Non-pigmented ciliary epithelial cell (primary cell): ENCODE data around the gene CABS1.

Source experiments
- DNase-seq: peaks from one replicate; pipeline ENCODE4 v3.0.0-alpha.2; 2010; ENCODE audit warnings: low read depth

The CABS1 gene

DNA sequence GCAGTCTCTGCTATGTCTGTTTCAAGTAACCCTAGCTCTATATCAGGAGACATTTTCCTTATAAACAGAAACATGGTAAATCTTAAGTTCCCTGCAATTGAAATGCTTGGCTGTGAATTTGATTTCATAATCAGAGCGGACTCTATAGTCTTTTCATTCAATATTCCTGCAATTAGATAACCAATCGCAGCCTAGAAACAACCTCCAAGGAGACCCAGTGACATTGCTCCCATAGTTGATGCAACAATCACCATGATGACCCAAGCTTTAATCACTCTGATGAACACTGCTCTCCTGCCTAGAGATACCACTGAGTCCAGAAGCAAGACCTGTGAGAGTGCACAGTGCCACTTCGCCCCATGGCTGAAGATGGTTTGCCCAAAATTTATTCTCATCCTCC lies at the start of gene CABS1:
Gene CABS1 (plus strand): TSS at position 301 of the 400 bp plus-strand sequence. CDS start 59 bp downstream, at position 360.
- DNase-seq = no peak

GRCh38 chr4:70288651-70289050 lies 46.1 kb upstream of the CABS1 start:
- no peak for DNase-seq

GRCh38 chr4:70291341-70291740 lies 43.4 kb upstream of the CABS1 start:
- no peak for DNase-seq

GRCh38 chr4:70297576-70297975 lies 37.2 kb upstream of the CABS1 start:
- no peak for DNase-seq

- no peak for DNase-seq
Observed at GRCh38 chr4:70298051-70298450, 36.7 kb upstream of the CABS1 start.

DNA sequence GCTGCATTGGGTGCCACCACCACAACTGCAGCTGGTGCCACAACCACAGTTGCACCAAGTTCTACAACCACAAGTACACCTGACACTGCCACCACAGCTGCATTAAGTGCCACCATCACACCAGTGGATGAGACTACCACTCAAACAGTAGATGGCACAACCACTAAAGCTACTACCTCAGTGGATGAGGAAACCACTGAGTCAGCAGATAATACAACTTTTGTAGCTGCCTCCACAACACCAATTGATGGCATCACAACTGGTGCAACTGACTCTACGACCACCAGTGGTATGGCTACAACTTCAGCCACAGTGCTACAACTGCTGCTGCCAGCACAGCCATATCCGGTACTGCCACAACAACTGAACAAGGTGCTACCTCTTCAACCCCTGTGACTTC lies 35.1 kb upstream of the CABS1 start:
- DNase-seq = no peak

DNA sequence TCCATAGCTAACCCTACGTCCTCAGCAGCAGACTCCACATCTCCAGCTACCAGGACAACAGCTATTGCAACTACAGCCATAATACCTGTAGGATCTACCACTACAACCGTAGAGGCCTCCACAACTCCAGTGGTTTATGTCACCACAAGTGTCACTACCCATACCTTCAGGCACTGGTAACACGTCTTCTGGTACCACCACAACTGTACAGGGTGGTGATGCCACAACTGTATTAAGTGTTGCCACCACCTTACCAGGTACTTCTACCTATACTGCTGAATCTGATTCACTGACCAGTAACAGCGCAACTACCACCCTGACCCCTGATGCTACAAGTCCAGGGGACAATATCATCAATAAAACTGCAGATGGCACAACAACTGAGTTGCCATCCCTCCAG lies 34.6 kb upstream of the CABS1 start:
- no peak for DNase-seq

- no peak for DNase-seq
Observed at GRCh38 chr4:70303090-70303489, 31.7 kb upstream of the CABS1 start.

GRCh38 chr4:70305601-70306000 lies 29.2 kb upstream of the CABS1 start:
- no peak for DNase-seq

DNA sequence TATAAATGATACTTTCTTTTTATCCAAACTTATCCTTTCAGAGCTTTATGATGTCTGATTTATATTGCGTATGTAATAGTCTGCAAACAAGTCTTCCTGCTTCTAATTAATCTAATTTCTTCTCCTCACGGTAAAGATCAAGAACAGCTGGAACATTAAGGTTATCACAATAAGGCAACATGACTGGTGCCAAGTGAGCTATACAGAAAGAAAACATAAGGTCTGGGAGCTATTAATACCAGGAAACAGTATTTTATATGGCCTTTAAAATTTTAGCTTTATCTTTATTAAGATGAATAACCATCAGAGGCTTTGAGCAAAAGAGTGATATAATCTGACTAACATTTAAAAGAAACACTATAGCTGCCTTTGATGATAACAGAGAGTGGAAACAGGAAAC lies 28.7 kb upstream of the CABS1 start:
- DNase-seq = no peak

DNA sequence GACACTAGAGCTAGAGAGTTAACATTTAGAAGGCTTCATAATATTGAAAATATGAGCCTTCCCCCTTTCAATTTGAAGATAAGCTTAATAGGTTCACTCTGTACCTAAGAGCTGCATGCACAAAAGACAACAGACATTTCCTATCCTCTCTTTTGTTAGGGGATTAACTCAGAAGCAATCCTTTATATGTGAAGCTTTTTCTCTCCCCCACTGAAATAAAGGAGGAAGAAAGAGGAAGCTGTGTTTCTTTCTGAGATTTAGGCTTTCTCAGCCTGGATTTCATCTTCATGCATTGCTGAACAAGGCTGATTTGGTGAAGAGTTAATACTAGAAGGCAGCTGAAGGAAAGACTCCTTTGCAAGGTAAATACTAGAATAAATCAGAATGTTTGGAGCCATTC lies 21.0 kb upstream of the CABS1 start:
- no peak for DNase-seq

DNA sequence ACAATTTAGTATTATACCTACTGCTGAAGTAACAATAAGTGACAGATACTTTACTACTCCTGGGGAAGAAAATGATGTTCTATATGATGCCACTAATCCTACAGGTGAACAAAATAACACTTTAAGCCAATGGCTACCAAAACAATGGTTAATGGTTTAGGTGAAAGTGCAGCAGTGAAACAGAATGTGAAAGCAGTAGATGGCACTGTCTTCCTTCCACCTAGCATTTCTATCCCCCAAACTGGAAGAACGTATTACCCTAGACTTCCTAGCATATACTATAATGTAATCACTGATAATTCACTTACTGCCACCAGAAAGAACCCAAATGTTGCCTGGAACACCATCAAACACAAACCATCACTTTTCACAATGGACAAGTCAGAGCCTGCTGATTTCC lies 18.9 kb upstream of the CABS1 start:
- DNase-seq = no peak

- no peak for DNase-seq
Observed at GRCh38 chr4:70326052-70326451, 8.7 kb upstream of the CABS1 start.

DNA sequence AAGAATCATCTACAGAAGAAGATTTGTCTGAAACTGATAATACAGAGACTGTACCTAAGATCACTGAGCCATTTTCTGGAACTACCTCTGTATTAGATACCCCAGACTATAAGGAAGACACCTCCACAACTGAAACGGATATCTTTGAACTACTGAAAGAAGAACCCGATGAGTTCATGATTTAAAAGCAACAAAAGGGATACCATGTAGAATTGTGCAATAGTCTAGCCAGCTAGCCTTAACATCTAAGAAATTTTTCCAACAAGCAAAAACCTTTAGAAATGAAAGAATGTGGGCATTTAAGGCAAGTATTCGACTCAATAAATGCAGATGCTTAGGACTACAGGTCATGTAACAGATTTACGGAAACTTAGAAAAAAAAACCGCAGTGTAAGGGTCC lies 1.3 kb downstream of the CABS1 start:
- DNase-seq = no peak

DNA sequence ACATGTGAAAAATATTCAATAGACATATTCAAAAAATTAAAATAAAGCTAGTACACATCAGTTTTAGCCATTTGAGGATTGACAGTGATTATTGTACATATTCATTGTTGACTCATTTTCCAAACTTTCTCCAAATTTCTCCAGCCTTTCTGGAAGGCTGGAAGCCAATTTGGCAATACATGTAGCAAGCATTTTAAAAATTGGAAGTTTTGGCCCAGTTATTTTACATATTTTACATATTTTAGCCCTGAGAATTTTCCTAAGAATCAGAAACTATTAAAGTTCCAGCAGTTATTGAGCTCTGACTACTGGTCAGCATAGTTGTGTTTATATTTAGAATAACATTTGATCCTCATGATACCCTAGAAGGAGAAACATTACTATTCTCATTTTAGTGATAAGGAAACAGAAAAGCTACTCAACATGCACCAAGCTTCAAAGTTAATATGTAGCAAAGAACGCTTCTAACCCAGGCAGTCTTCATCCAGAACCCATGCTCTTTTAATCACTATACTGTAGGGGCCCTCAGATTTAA lies 3.2 kb downstream of the CABS1 start:
- no peak for DNase-seq

DNA sequence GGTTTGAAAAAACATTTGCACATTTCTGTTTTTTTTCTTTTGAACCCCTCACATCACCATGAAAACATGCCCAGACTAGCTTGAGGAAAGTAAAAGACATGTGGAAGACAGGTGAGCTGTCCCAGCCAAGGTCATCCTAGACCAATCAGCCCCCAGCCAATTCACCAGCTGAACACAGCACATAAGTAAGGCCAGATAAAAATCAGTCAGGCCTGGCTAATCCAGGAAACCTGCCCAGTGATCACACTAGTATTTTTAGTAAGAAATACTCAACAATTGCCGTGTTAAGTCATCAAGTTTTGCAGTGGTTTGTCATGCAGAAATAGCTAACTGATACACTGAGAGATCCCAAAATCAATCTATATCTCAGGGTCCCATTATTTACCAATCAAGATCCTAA lies 21.4 kb downstream of the CABS1 start:
- DNase-seq = no peak

DNA sequence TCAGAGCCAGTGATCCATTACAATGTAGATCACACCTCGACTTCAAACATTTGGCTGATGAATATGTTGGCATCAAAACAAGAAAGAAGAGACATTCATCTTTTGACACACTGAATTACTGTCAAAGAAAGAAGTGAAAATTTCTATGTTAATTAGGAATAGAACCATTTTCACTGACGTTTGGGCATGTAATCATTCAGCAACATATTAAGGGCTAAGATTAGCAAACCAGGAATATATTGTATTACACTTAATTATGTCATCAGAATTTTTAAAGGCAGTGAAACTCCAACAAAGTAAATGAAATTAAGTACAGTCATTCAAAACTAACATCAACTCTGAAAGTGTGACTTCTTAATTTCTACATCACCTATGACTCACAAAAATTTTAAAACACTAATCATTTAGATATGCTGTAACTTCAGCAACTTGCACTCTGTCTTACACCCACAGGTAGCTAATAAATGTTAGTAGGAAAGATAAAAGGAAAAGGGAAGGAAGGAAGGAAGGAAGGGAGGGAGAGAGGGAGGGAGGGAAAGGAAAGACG lies 24.4 kb downstream of the CABS1 start:
- DNase-seq = no peak

GRCh38 chr4:70360460-70360859 lies 25.7 kb downstream of the CABS1 start, which contains the start of gene SMR3A:
Gene SMR3A (plus strand): TSS chr4:70360760. CDS start chr4:70362116, 1,356 bp downstream.
- no peak for DNase-seq

GRCh38 chr4:70364002-70364401 lies 29.2 kb downstream of the CABS1 start:
- no peak for DNase-seq

DNA sequence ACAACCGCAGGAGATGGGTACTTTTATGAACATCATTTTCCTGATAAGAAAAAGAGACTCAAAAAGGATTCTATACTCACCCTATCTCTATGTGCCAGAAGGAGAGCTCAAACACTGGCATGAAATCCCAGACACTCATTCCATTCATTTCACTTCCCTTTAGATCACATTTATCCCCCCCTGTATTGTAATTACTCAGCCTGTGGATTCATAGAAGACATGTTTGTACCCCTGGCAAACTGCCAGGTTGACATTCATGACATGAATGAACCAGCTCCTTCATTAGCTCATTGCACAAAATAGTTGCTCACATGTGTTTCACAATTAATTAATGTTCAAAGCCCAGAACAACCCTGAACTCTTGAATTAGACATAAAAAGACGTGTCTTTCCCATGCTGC lies 30.7 kb downstream of the CABS1 start:
- DNase-seq = no peak

DNA sequence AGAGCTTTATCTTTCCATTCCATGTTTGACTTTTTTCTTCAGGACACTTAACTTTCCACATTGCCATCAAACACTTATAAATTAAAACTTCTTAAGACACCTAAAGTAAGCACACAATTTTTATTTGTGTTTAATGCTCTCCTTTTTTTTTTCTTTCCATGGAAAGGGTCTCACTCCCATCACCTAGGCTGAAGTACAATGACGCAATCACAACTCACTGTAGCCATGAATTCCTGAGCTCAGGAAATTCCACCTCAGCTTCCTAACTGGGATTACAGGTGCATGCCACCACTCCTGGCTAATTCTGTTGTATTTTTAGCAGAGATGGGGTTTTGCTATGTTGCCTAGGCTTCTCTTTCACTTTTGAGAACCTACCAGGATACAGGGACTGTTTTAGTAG lies 33.0 kb downstream of the CABS1 start:
- DNase-seq = no peak

DNA sequence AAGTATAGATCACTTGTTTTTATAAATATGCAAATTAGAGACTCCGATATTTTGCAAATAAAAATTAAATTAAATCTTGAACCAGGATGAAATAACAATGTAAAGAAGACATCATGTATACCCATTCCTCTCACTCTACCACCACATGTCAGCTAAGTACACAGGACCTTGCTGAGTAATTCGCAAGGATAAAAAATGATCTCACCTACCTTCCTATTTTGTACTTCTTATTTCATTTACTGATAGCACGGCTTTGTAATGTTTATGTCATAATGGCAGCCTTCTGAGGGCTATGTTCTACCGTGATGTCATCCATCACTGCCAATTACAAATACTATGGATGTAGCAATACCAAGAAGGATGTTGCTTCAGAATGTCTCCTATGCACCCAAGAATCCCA lies 37.2 kb downstream of the CABS1 start:
- DNase-seq = no peak

DNA sequence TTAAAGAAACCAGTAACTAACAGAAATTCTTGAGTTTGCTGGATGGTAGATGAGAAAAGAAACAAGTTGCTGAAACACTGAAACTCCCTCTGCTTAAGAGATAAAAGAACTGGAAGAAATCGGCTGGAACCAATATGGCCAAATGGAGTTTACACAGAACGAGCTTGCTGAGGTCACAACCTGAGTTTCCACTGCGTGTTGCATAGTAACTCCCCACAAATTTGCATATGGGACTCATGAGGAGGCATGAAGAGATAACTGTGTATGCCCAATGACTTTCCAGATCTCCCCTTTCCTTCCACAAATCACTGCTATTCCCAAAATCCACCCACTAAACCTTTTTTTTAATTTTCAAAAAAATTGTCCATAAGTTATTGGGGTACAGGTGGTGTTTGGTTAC lies 38.0 kb downstream of the CABS1 start:
- no peak for DNase-seq

- no peak for DNase-seq
Observed at GRCh38 chr4:70380578-70380977, 45.8 kb downstream of the CABS1 start.
